H1 (cell line): ENCODE results near the gene EBF3. TPM values are rescaled to one million over a fixed set of nuclear protein-coding genes. Genes with fewer than 3 reads are reported as not detected.

Experiments
- CTCF ChIA-PET: fragments of 300-600 bp; sonication (Branson Sonifier 250); formaldehyde crosslinking; loops from one replicate; lab custom pipeline; 2021; ENCODE audit not compliant: partially characterized antibody; lab: Charles Lee
- POLR2A ChIA-PET: fragments of 300-600 bp; sonication (Branson Sonifier 250); formaldehyde crosslinking; loops from one replicate; lab custom pipeline; 2021; ENCODE audit warnings: inconsistent platforms; ENCODE audit not compliant: partially characterized antibody; lab: Charles Lee
- DNase-seq, 2 experiments: peaks; one replicate each; pipeline versions ENCODE4 v3.0.0 to v3.0.0-alpha.2; 2010 to 2022; ENCODE audit warnings: low spot score in 2 of 2, low read depth in 1 of 2, mixed read lengths in 1 of 2
- FAIRE-seq: peaks from 2 replicates; lab custom pipeline; 2011; peaks lifted over from hg19 to GRCh38; lab: Jason Lieb, UNC
- H2AFZ ChIP-seq: 2 replicates; pipeline ENCODE4 v1.8.1; 2012; ENCODE audit warnings: low read length, inconsistent platforms
- H2AK5ac ChIP-seq: 2 replicates; pipeline ENCODE4 v1.6.1; 2013; ENCODE audit warnings: low read depth, low read length
- H2BK120ac ChIP-seq: replicated peaks from 2 replicates; pipeline ENCODE3; 2013; ENCODE audit warnings: low read depth, low read length, inconsistent platforms
- H2BK12ac ChIP-seq: 2 replicates; pipeline ENCODE4 v1.6.1; 2013; ENCODE audit warnings: low read depth, low read length
- H2BK15ac ChIP-seq: 2 replicates; pipeline ENCODE4 v1.6.1; 2013; ENCODE audit warnings: low read length
- H2BK20ac ChIP-seq: 2 replicates; pipeline ENCODE4 v1.6.1; 2013; ENCODE audit warnings: low read length
- H2BK5ac ChIP-seq: 2 replicates; pipeline ENCODE4 v1.6.1; 2013; ENCODE audit warnings: low read depth, low read length
- H3K14ac ChIP-seq: 2 replicates; pipeline ENCODE4 v1.6.1; 2013; ENCODE audit warnings: inconsistent platforms; ENCODE audit not compliant: insufficient read length
- H3K18ac ChIP-seq: 2 replicates; pipeline ENCODE4 v1.6.1; 2013; ENCODE audit warnings: low read length; ENCODE audit errors: extremely low read depth
- H3K23ac ChIP-seq: 2 replicates; pipeline ENCODE4 v1.6.1; 2013; ENCODE audit warnings: inconsistent platforms; ENCODE audit not compliant: insufficient read length
- H3K23me2 ChIP-seq: 2 replicates; pipeline ENCODE4 v1.6.1; 2013; ENCODE audit warnings: low read depth, low read length
- H3K27ac ChIP-seq: 2 replicates; pipeline ENCODE4 v1.6.1; 2011; ENCODE audit warnings: low read depth, low read length, inconsistent platforms
- H3K27me3 ChIP-seq, 4 experiments: replicated peaks in 1 of 4; 1 replicate in 1 of 4; 2 replicates in 3 of 4; pipeline versions ENCODE4 v1.6.1 to v1.8.1; 2011 to 2013; ENCODE audit warnings: low read length in 3 of 4, mild to moderate bottlenecking in 3 of 4, inconsistent platforms in 2 of 4, mixed read lengths in 2 of 4, moderate library complexity in 1 of 4; ENCODE audit not compliant: control insufficient read depth in 3 of 4, insufficient read depth in 3 of 4; ENCODE audit errors: extremely low read depth in 1 of 4
- H3K36me3 ChIP-seq, 4 experiments: 2 replicates each; pipeline versions ENCODE4 v1.6.1 to v1.8.1; 2011 to 2013; ENCODE audit warnings: mild to moderate bottlenecking in 4 of 4, low read length in 3 of 4, moderate library complexity in 2 of 4, control low read depth in 1 of 4, inconsistent platforms in 1 of 4; ENCODE audit not compliant: insufficient read depth in 4 of 4, control insufficient read depth in 2 of 4
- H3K4ac ChIP-seq: replicated peaks from 2 replicates; pipeline ENCODE3; 2013; ENCODE audit warnings: low read length, low read depth, mixed read lengths, inconsistent platforms; ENCODE audit not compliant: insufficient read length
- H3K4me1 ChIP-seq, 4 experiments: replicated peaks in 1 of 4; 1 replicate in 1 of 4; 2 replicates in 3 of 4; pipeline versions ENCODE4 v1.6.1 to v1.8.1; 2011 to 2013; ENCODE audit warnings: low read length in 3 of 4, inconsistent platforms in 2 of 4, mixed read lengths in 1 of 4; ENCODE audit not compliant: insufficient read depth in 4 of 4, control insufficient read depth in 3 of 4
- H3K4me2 ChIP-seq, 2 experiments: 2 replicates each; pipeline versions ENCODE4 v1.6.1 to v1.8.1; 2011 to 2013; ENCODE audit warnings: low read depth in 2 of 2, low read length in 2 of 2, control low read depth in 1 of 2, inconsistent platforms in 1 of 2, mild to moderate bottlenecking in 1 of 2; ENCODE audit not compliant: insufficient read depth in 1 of 2
- H3K4me3 ChIP-seq, 4 experiments: fragments of 200-600, 300-600 bp in 1 of 4; sonication (generic), shearing (Covaris generic), sonication (Bioruptor Twin) in 1 of 4; 2 replicates each; pipeline versions ENCODE4 v1.5.1 to v1.8.1; 2011 to 2016; ENCODE audit warnings: low read length in 4 of 4, low read depth in 3 of 4, control low read depth in 2 of 4, inconsistent platforms in 2 of 4, mild to moderate bottlenecking in 2 of 4, mixed read lengths in 1 of 4, moderate library complexity in 1 of 4; ENCODE audit not compliant: insufficient read depth in 2 of 4; ENCODE audit errors: extremely low read depth in 1 of 4
- H3K56ac ChIP-seq: replicated peaks from 2 replicates; pipeline ENCODE3; 2013; ENCODE audit warnings: low read depth, mild to moderate bottlenecking, mixed read lengths, low read length, inconsistent platforms; ENCODE audit not compliant: insufficient read length
- H3K79me1 ChIP-seq: 2 replicates; pipeline ENCODE4 v1.6.1; 2013; ENCODE audit warnings: low read depth, low read length, control low read depth
- H3K79me2 ChIP-seq, 2 experiments: 2 replicates each; pipeline versions ENCODE4 v1.6.1 to v1.8.1; 2012 to 2013; ENCODE audit warnings: low read length in 2 of 2, mild to moderate bottlenecking in 2 of 2, inconsistent platforms in 1 of 2; ENCODE audit not compliant: insufficient read depth in 2 of 2, control insufficient read depth in 1 of 2
- H3K9ac ChIP-seq, 4 experiments: replicated peaks in 1 of 4; 1 replicate in 1 of 4; 2 replicates in 3 of 4; pipeline versions ENCODE4 v1.6.1 to v1.8.1; 2011 to 2013; ENCODE audit warnings: low read depth in 3 of 4, low read length in 3 of 4, control low read depth in 2 of 4, mild to moderate bottlenecking in 2 of 4, moderate library complexity in 2 of 4, inconsistent platforms in 1 of 4; ENCODE audit errors: extremely low read depth in 1 of 4
- H3K9me3 ChIP-seq, 2 experiments: 2 replicates each; pipeline versions ENCODE4 v1.6.1 to v1.8.1; 2012 to 2013; ENCODE audit warnings: mild to moderate bottlenecking in 2 of 2, moderate library complexity in 2 of 2, control low read depth in 1 of 2, inconsistent platforms in 1 of 2, low read depth in 1 of 2, low read length in 1 of 2, mixed read lengths in 1 of 2; ENCODE audit not compliant: insufficient read depth in 2 of 2
- H4K20me1 ChIP-seq, 2 experiments: replicated peaks in 1 of 2; 2 replicates each; pipeline versions ENCODE3 to v1.8.1; 2011 to 2013; ENCODE audit warnings: inconsistent platforms in 2 of 2, low read length in 2 of 2, mild to moderate bottlenecking in 1 of 2; ENCODE audit not compliant: insufficient read depth in 2 of 2, control insufficient read depth in 1 of 2
- H4K5ac ChIP-seq: 2 replicates; pipeline ENCODE4 v1.6.1; 2013; ENCODE audit warnings: low read length, low read depth, mixed read lengths, inconsistent platforms; ENCODE audit not compliant: insufficient read length
- H4K8ac ChIP-seq: 2 replicates; pipeline ENCODE4 v1.8.0; 2013; ENCODE audit warnings: mild to moderate bottlenecking, moderate library complexity, low read length, inconsistent platforms; ENCODE audit not compliant: insufficient read depth; ENCODE audit errors: extremely low read depth
- H4K91ac ChIP-seq: replicated peaks from 2 replicates; pipeline ENCODE3; 2013; ENCODE audit warnings: low read length, mixed read lengths, inconsistent platforms; ENCODE audit not compliant: insufficient read length
- HDAC6 ChIP-seq: IDR thresholded peaks from one replicate; pipeline ENCODE4 v1.7.1; 2012; ENCODE audit warnings: low read depth, mild to moderate bottlenecking, inconsistent platforms, low read length, moderate library complexity
- MAX ChIP-seq: IDR thresholded peaks from 2 replicates; pipeline ENCODE4 v1.6.1; 2012; ENCODE audit warnings: inconsistent platforms
- WGBS, 2 experiments: shearing (Covaris generic) in 1 of 2; methylation state at CpG; one replicate each; pipeline versions ENCODE4 v1.1.6 to v1.1.7; 2013 to 2015; ENCODE audit warnings: low lambda C conversion rate in 2 of 2, mixed read lengths in 2 of 2, inconsistent platforms in 1 of 2, low coverage in 1 of 2, missing lambda C conversion rate in 1 of 2; ENCODE audit not compliant: insufficient replicate concordance in 2 of 2, insufficient coverage in 1 of 2, insufficient read length in 1 of 2; ENCODE audit errors: extremely low coverage in 1 of 2, missing lambda C conversion rate in 1 of 2; 5-methylcytosine and 5-hydroxymethylcytosine counted together
- polyA plus RNA-seq, 7 experiments: library from polyadenylated mRNA; depleted of rRNA in 3 of 7; stranded (reverse) in 5 of 7; unstranded in 2 of 7; fragments of >200 nt in 5 of 7; fragments of 200-250 nt in 2 of 7; gene quantifications; 1 replicate in 5 of 7; 2 replicates in 1 of 7; 4 replicates in 1 of 7; pipeline versions ENCODE4 v1.2.1 to v1.2.3, GENCODE V29; 2011 to 2013; ENCODE audit warnings: missing spikeins in 2 of 7, mixed read lengths in 2 of 7
- total RNA-seq: library from RNA; stranded (reverse); fragmentation: NEBNext Ultra II Directional; extraction: Animal tissue kit (Norgen Biotek cat#: 25700); gene quantifications from 2 replicates; pipeline ENCODE4 v1.2.1, GENCODE V29; 2021

The EBF3 gene
- total and polyA plus RNA-seq, 2 of the 8 experiments (the other 6 are each of a cell fraction or from before 2014, with no cell fraction given) = 0.08 to 0.26 TPM

DNA sequence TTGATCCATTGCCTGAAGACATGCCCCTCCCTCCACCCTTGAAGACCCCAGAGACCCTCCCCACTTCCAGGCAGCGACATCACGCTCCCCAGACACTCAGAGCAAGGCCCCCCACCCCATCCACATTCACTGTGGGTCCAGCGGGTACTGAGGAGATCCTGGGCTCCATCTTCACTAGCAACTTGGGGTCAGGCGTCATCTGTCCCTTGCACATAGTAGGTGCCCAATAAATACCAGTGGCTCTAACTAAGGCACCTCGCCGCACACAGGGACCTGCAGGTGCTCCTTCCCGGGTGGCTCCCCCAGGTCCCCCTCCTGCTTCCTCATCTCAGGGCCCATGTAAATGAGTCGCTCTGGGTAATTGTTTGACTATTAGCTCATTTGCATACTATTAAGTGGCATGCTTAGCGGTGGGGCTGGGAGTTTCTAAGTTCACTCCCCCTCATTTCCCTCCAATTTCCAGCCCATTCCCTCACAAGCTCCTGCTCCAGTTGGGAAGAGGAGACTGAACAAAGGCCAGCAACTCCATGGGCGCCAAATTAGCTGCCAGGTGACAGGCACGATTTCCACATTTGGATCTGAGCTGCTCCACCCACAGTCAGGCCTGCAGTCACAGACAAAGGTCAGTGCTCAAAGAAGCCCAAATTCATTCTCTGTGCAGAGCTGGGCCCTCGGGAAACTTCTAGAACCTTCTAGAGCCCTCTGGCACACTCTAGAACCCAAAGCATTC, 29.7 kb downstream of the EBF3 start:
- Histone ChIP-seq H3K9ac (no peak overlapping the region), H3K18ac (no peak overlapping the region), H3K14ac (no peak overlapping the region), H2BK120ac (no peak overlapping the region), H4K5ac (no peak overlapping the region), H3K56ac (no peak overlapping the region), H3K4me3 (no peak overlapping the region), H3K9me3 (no peaks in the 10 kb centered on the region), H3K27ac (no peak overlapping the region), H2BK12ac (no peak overlapping the region), H3K23ac (no peak overlapping the region), H3K79me2 (no peaks in the 10 kb centered on the region), H3K36me3 (no peaks in the 10 kb centered on the region), H2BK15ac (no peak overlapping the region), H3K4me2 (no peak overlapping the region), H3K4me1 (peaks cover 0 to 4% (median 0%) of the 10 kb centered on the region in 4 experiments; a peak in 1 of 7 replicates), H4K20me1 (no peaks in the 10 kb centered on the region), H3K4ac (no peak overlapping the region), H3K79me1 (no peaks in the 10 kb centered on the region), H4K91ac (no peak overlapping the region), H2AFZ (no peak overlapping the region), H2BK5ac (no peak overlapping the region), H2AK5ac (no peak overlapping the region), H2BK20ac (no peak overlapping the region), H3K23me2 (no peaks in the 10 kb centered on the region), H3K27me3 (no peaks in the 10 kb centered on the region), H4K8ac (no peak overlapping the region)
- FAIRE-seq (no peak), DNase-seq (no peak)
- WGBS, 2 experiments = 96% methylated on average over 12 of the region's 12 CpGs; no CpG with 5 or more reads in 1 of the 2 experiments
- TF ChIP-seq HDAC6 = no peak
- TF ChIP-seq MAX = no peak
- CTCF ChIA-PET = interaction anchor here (0.7 to 3.0 kb wide), 10 partner anchors 11 to 167 kb away, joined by 3 to 11 read pairs (median 5); no protein-coding TSS in a partner anchor
- POLR2A ChIA-PET = interaction anchor here (1.4 kb wide), 1 partner anchor 13 kb away, joined by 3 read pairs; no protein-coding TSS in a partner anchor
